ENCODE measurements around the gene IL1RAPL2.

The IL1RAPL2 gene

GRCh38 chrX:105282077-105282476 lies 716.1 kb downstream of the IL1RAPL2 start:
- DNase-seq = no peak

GRCh38 chrX:105297041-105297440 lies 731.0 kb downstream of the IL1RAPL2 start:
- no peak for DNase-seq

GRCh38 chrX:105299286-105299685 lies 733.3 kb downstream of the IL1RAPL2 start:
- no peak for DNase-seq

GRCh38 chrX:105302246-105302645 lies 736.2 kb downstream of the IL1RAPL2 start:
- no peak for DNase-seq

- no peak for DNase-seq
Measured at GRCh38 chrX:105307762-105308161, 741.8 kb downstream of the IL1RAPL2 start.

GRCh38 chrX:105313596-105313995 lies 747.6 kb downstream of the IL1RAPL2 start:
- DNase-seq = no peak

- DNase-seq = no peak
Measured at GRCh38 chrX:105314458-105314857, 748.5 kb downstream of the IL1RAPL2 start.

GRCh38 chrX:105315248-105315647 lies 749.2 kb downstream of the IL1RAPL2 start:
- DNase-seq = no peak

- no peak for DNase-seq
Measured at GRCh38 chrX:105317117-105317516, 751.1 kb downstream of the IL1RAPL2 start.

- DNase-seq = no peak
Measured at GRCh38 chrX:105323928-105324327, 757.9 kb downstream of the IL1RAPL2 start.

GRCh38 chrX:105328773-105329172 lies 762.8 kb downstream of the IL1RAPL2 start:
- no peak for DNase-seq

GRCh38 chrX:105331244-105331643 lies 765.2 kb downstream of the IL1RAPL2 start:
- no peak for DNase-seq

- no peak for DNase-seq
Measured at GRCh38 chrX:105347373-105347772, 781.4 kb downstream of the IL1RAPL2 start.

GRCh38 chrX:105349476-105349875 lies 783.5 kb downstream of the IL1RAPL2 start:
- DNase-seq = no peak

- DNase-seq = no peak
Measured at GRCh38 chrX:105375816-105376215, 809.8 kb downstream of the IL1RAPL2 start.

GRCh38 chrX:105424729-105425128 lies 858.7 kb downstream of the IL1RAPL2 start:
- DNase-seq = no peak

- no peak for DNase-seq
Measured at GRCh38 chrX:105451401-105451800, 885.4 kb downstream of the IL1RAPL2 start.

- DNase-seq = no peak
Measured at GRCh38 chrX:105458846-105459245, 892.8 kb downstream of the IL1RAPL2 start.

GRCh38 chrX:105460376-105460775 lies 894.4 kb downstream of the IL1RAPL2 start:
- no peak for DNase-seq

- no peak for DNase-seq
Measured at GRCh38 chrX:105461016-105461415, 895.0 kb downstream of the IL1RAPL2 start.

- DNase-seq = no peak
Measured at GRCh38 chrX:105462186-105462585, 896.2 kb downstream of the IL1RAPL2 start.

- DNase-seq = no peak
Measured at GRCh38 chrX:105463473-105463872, 897.5 kb downstream of the IL1RAPL2 start.

- DNase-seq = no peak
Measured at GRCh38 chrX:105464618-105465017, 898.6 kb downstream of the IL1RAPL2 start.

- no peak for DNase-seq
Measured at GRCh38 chrX:105468741-105469140, 902.7 kb downstream of the IL1RAPL2 start.

GRCh38 chrX:105471597-105471996 lies 905.6 kb downstream of the IL1RAPL2 start:
- no peak for DNase-seq

- DNase-seq = no peak
Measured at GRCh38 chrX:105475801-105476200, 909.8 kb downstream of the IL1RAPL2 start.
